Sigmoid colon (tissue), 4 donors: ENCODE results near the gene CHMP1A.

Source experiments
- CTCF ChIP-seq, 4 experiments: fragments of 450-650 bp in 3 of 4; fragments of 200-600 bp in 1 of 4; IDR thresholded peaks; one replicate each; pipeline ENCODE4 v1.5.1; 2016 to 2019; ENCODE audit warnings: antibody characterized with exemption in 4 of 4, mild to moderate bottlenecking in 3 of 4, moderate library complexity in 2 of 4
- POLR2AphosphoS5 ChIP-seq, 4 donors: sonication (generic); formaldehyde crosslinking; IDR thresholded peaks; one replicate each; pipeline ENCODE4 v1.6.1; 2017; ENCODE audit warnings: antibody characterized with exemption in 4 of 4

- no peak for TF ChIP-seq CTCF (IDR thresholded peaks at IDR 0.05)
- TF ChIP-seq POLR2AphosphoS5 (IDR thresholded peaks at IDR 0.05), result no peak
Observed at GRCh38 chr16:89697616-89698331, 40.3 kb upstream of the CHMP1A start.
